MG63 (cell line): ENCODE data around the gene GRHL3. TPM values are rescaled to one million over a fixed set of nuclear protein-coding genes. Genes with fewer than 3 reads are reported as not detected.

Source experiments
- DNase-seq: peaks from one replicate; pipeline ENCODE4 v3.0.0-alpha.2; 2020
- H3K27me3 ChIP-seq: fragments of 250-450 bp; sonication (Bioruptor Pico); 2 replicates; pipeline ENCODE4 v1.5.1; 2020; ENCODE audit warnings: mild to moderate bottlenecking, moderate library complexity
- H3K36me3 ChIP-seq: fragments of 250-450 bp; sonication (Bioruptor Pico); 2 replicates; pipeline ENCODE4 v1.5.1; 2020; ENCODE audit warnings: mild to moderate bottlenecking, moderate library complexity
- H3K4me3 ChIP-seq: fragments of 250-450 bp; sonication (Bioruptor Pico); 2 replicates; pipeline ENCODE4 v1.5.1; 2020; ENCODE audit warnings: mild to moderate bottlenecking, moderate library complexity
- H3K9me3 ChIP-seq: fragments of 250-450 bp; sonication (Bioruptor Pico); 2 replicates; pipeline ENCODE4 v1.5.1; 2020; ENCODE audit warnings: mild to moderate bottlenecking, moderate library complexity
- total RNA-seq: library from RNA; depleted of rRNA; stranded (reverse); fragments of >200 nt; shearing (Covaris generic); gene quantifications from 2 replicates; pipeline ENCODE4 v1.2.3, GENCODE V29; 2014; ENCODE audit warnings: low replicate concordance

The GRHL3 gene
- total RNA-seq, 1 experiment from 2014 or later = not detected

GRCh38 chr1:24325587-24326449 lies 6.7 kb downstream of the GRHL3 start:
- H3K36me3 ChIP-seq = no peaks in the 10 kb centered on the region
- peaks cover 2% of the 10 kb centered on the region; the same call in 1 of the 2 replicates for H3K27me3 ChIP-seq
- no peaks in the 10 kb centered on the region for H3K9me3 ChIP-seq
- no peak for DNase-seq
- H3K4me3 ChIP-seq = no peak overlapping the region

- Histone ChIP-seq H3K27me3 (no peaks in the 10 kb centered on the region), H3K4me3 (no peak overlapping the region), H3K9me3 (no peaks in the 10 kb centered on the region), H3K36me3 (no peaks in the 10 kb centered on the region)
- DNase-seq = no peak
These were observed 8.3 kb downstream of the GRHL3 start for GRCh38 chr1:24327486-24327885.

GRCh38 chr1:24327891-24328290 lies 8.7 kb downstream of the GRHL3 start:
- Histone ChIP-seq H3K27me3 (no peaks in the 10 kb centered on the region), H3K4me3 (no peak overlapping the region), H3K36me3 (no peaks in the 10 kb centered on the region), H3K9me3 (no peaks in the 10 kb centered on the region)
- no peak for DNase-seq

- no peak overlapping the region for H3K4me3 ChIP-seq
- H3K27me3 ChIP-seq = no peaks in the 10 kb centered on the region
- H3K36me3 ChIP-seq = no peaks in the 10 kb centered on the region
- no peak for DNase-seq
- H3K9me3 ChIP-seq = no peaks in the 10 kb centered on the region
These were observed 10.2 kb downstream of the GRHL3 start for GRCh38 chr1:24329331-24329730.

- H3K9me3 ChIP-seq = no peaks in the 10 kb centered on the region
- no peaks in the 10 kb centered on the region for H3K27me3 ChIP-seq
- no peak overlapping the region for H3K4me3 ChIP-seq
- H3K36me3 ChIP-seq = no peaks in the 10 kb centered on the region
- no peak for DNase-seq
These were observed 10.8 kb downstream of the GRHL3 start for GRCh38 chr1:24329797-24330543.

- H3K27me3 ChIP-seq = no peaks in the 10 kb centered on the region
- no peak overlapping the region for H3K4me3 ChIP-seq
- H3K9me3 ChIP-seq = no peaks in the 10 kb centered on the region
- no peak for DNase-seq
- H3K36me3 ChIP-seq = no peaks in the 10 kb centered on the region
These were observed 13.0 kb downstream of the GRHL3 start for GRCh38 chr1:24331961-24332673.

- H3K27me3 ChIP-seq = no peaks in the 10 kb centered on the region
- no peak overlapping the region for H3K4me3 ChIP-seq
- no peak for DNase-seq
- no peaks in the 10 kb centered on the region for H3K36me3 ChIP-seq
- H3K9me3 ChIP-seq = no peaks in the 10 kb centered on the region
These were observed 16.9 kb downstream of the GRHL3 start for GRCh38 chr1:24336075-24336474.

- no peaks in the 10 kb centered on the region for H3K36me3 ChIP-seq
- DNase-seq = no peak
- no peak overlapping the region for H3K4me3 ChIP-seq
- no peaks in the 10 kb centered on the region for H3K9me3 ChIP-seq
- no peaks in the 10 kb centered on the region for H3K27me3 ChIP-seq
These were observed 18.3 kb downstream of the GRHL3 start for GRCh38 chr1:24337455-24337854.

- H3K9me3 ChIP-seq = no peaks in the 10 kb centered on the region
- no peak overlapping the region for H3K4me3 ChIP-seq
- H3K27me3 ChIP-seq = no peaks in the 10 kb centered on the region
- no peak for DNase-seq
- H3K36me3 ChIP-seq = no peaks in the 10 kb centered on the region
These were observed 19.3 kb downstream of the GRHL3 start for GRCh38 chr1:24338447-24338846.

GRCh38 chr1:24339996-24340395 lies 20.8 kb downstream of the GRHL3 start:
- Histone ChIP-seq H3K4me3 (no peak overlapping the region), H3K9me3 (no peaks in the 10 kb centered on the region), H3K27me3 (no peaks in the 10 kb centered on the region), H3K36me3 (no peaks in the 10 kb centered on the region)
- DNase-seq = no peak

GRCh38 chr1:24340770-24341169 lies 21.6 kb downstream of the GRHL3 start:
- Histone ChIP-seq H3K27me3 (no peaks in the 10 kb centered on the region), H3K4me3 (no peak overlapping the region), H3K9me3 (no peaks in the 10 kb centered on the region), H3K36me3 (no peaks in the 10 kb centered on the region)
- no peak for DNase-seq

- H3K27me3 ChIP-seq = no peaks in the 10 kb centered on the region
- no peak overlapping the region for H3K4me3 ChIP-seq
- DNase-seq = no peak
- no peaks in the 10 kb centered on the region for H3K36me3 ChIP-seq
- no peaks in the 10 kb centered on the region for H3K9me3 ChIP-seq
These were observed 22.1 kb downstream of the GRHL3 start for GRCh38 chr1:24341260-24341659.

- Histone ChIP-seq H3K36me3 (no peaks in the 10 kb centered on the region), H3K9me3 (no peaks in the 10 kb centered on the region), H3K27me3 (no peaks in the 10 kb centered on the region), H3K4me3 (no peak overlapping the region)
- no peak for DNase-seq
These were observed 24.4 kb downstream of the GRHL3 start for GRCh38 chr1:24343412-24344089.

GRCh38 chr1:24344090-24344742 lies 25.1 kb downstream of the GRHL3 start:
- DNase-seq = no peak
- Histone ChIP-seq H3K4me3 (no peak overlapping the region), H3K9me3 (no peaks in the 10 kb centered on the region), H3K27me3 (no peaks in the 10 kb centered on the region), H3K36me3 (no peaks in the 10 kb centered on the region)

GRCh38 chr1:24345334-24345733 lies 26.2 kb downstream of the GRHL3 start:
- H3K36me3 ChIP-seq = no peaks in the 10 kb centered on the region
- DNase-seq = no peak
- no peaks in the 10 kb centered on the region for H3K27me3 ChIP-seq
- H3K4me3 ChIP-seq = no peak overlapping the region
- H3K9me3 ChIP-seq = no peaks in the 10 kb centered on the region

- H3K36me3 ChIP-seq = no peaks in the 10 kb centered on the region
- no peaks in the 10 kb centered on the region for H3K9me3 ChIP-seq
- no peak for DNase-seq
- no peak overlapping the region for H3K4me3 ChIP-seq
- no peaks in the 10 kb centered on the region for H3K27me3 ChIP-seq
These were observed 28.2 kb downstream of the GRHL3 start for GRCh38 chr1:24347159-24347934.
